Left forelimb (tissue), 1 donor: ENCODE data around the gene DAPK3.
"Not testable (repeated sequence)": the region's sequence is repeated elsewhere in the genome, so short reads cannot be mapped to it uniquely, and the experiment has no call there.

ENCODE experiments used
- DNase-seq: peaks from one replicate; pipeline ENCODE4 v3.0.0-alpha.2; 2018; ENCODE audit warnings: low spot score

Gene DAPK3

GRCh38 chr19:3954107-3954506, 16.8 kb downstream of the DAPK3 start:
- DNase-seq, result no peak

GRCh38 chr19:3952755-3953276, 18.1 kb downstream of the DAPK3 start:
- DNase-seq, result not testable (repeated sequence)

DNA sequence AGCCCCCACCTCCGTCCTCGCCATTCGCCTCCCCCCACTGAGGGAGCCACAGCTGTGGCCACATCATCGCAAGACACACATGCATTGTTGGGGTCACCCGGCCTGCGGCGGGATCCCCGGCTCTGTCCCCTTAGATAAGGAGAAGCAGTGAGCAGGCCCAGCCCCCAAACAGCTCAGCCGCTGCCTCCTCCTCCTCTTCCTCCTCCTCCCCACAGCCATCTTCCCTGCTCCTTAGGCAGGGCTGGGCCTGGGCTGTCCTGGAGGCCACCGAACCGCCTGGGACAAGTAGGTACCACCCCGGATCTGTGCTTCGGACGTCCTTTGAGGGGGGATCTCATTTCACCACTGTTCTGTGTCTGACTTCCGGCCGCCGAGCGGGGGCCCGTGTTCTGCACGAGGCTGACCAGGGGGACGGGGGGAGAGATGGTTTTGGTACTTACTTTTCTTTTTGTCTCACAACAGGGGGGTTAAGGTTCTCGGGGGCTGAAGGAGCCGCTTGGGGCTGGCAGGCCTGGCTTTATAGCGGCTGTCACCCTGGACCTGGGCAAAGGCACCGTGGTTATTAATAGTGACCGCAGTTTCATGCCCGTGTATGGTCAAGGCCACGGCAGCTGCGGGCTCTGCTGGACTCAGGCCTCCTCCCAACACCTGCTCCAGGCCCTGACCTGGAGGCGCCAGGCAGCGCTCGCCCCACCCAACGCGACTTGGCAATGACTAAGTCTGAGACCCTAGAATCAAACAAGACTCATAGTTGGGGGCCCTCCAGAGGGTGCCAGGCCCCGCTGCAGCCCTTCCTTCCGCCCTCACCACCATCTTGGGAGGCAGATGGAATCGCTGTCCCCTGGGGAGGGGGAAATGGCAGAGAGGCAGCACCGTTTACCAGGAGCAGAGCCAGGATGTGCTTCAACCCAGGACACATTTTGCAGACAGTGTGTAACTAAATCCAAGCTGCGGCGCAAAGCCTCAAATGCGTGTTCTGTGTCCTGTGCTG, 19.7 kb downstream of the DAPK3 start:
- no peak for DNase-seq

GRCh38 chr19:3949997-3950859, 20.7 kb downstream of the DAPK3 start:
- DNase-seq, result no peak

DNA sequence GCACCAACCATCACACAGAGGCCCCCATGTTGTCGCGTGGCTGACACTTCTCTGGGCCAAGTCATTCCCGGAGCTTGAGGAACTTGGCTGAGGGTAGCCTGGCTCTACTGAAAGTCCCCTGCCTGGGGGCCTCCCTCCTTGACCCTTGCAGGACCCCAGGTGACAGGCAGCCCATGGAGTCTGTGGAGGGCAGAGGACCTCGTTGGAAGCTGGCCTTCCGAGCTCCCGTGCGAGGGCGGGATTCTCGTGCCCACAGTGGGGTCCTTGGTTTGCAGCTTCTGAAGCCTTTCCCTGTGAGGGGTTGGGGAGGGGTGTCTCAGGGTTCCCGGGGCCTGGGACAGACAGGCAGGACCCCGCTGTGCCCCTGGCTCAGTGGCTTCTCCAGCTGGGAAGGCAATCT, 21.6 kb downstream of the DAPK3 start:
- no peak for DNase-seq

DNA sequence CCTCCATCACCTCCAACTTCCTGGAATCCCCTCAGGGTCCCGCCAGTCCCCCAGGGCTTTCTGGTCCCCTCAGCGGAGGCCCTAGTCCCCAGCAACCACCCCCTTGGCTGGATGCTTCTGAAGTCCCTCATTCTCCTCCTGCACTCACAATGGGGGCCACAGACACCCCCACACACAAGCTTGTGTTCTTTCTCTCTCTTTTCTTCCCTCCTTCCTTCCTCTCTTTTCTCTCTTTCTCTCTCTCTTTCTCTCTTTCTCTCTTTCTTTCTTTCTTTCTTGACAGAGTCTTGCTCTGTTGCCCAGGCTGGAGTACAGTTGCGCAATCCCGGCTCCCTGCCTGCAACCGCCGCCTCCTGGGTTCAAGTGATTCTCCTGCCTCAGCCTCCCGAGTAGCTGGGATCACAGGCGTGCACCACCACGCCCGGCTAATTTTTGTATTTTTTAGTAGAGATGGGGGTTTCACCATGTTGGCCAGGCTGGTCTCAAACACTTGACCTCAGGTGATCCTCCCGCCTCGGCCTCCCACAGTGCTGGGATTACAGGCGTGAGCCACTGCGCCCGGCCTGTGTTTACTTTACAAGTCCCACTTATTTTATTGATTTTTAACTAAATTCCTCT, 23.5 kb downstream of the DAPK3 start:
- not testable (repeated sequence) for DNase-seq

DNA sequence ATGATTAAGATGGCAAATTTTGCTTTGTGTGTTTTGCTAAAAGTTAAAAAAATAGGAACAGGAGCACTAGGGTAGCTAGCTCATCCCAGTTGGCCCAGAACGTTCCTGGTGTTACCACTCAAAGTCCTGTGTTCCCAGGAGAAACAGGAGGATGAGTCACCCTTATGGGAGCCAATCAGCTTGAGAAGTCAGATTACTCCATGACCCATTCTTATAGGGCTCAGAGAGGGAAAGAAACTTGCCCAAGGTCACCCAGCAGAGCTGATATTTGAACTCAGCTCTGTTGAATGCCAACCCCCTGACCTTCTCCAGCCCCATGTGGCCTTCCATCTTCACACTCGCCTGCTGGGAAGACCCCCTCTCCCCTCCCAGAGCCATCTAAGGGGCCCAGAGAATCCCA, 25.1 kb downstream of the DAPK3 start:
- DNase-seq, result no peak

GRCh38 chr19:3944018-3944721, 26.7 kb downstream of the DAPK3 start:
- no peak for DNase-seq

DNA sequence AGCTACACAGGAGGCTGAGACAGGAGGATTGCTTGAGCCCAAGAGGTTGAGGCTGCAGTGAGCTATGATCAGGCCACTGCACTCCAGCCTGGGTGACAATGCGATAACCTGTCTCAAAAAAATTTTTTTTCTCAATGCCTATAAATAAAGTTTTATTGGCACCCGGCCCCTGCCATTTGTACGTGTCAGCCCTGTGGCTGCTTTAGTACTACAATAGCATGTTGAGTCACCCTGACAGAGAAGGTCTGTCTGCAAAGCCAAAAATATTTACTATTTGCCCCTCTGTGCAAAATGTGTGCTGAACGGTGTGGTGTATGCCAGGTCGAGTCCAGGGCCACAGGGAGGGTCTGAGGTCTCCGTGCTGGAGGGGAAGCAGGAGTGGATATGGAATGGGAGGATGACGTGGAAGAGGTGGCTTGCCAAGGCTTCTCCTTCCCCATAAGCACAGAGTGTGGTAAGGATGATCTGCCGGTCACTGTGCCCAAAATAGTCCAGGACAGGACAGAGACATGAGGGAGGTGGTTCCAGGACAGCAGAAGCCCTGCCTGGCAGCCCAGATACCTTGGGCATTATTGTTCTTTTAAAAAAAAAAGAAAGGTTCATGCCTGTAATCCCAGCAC, 28.0 kb downstream of the DAPK3 start:
- DNase-seq, result no peak

GRCh38 chr19:3938300-3938950, 32.5 kb downstream of the DAPK3 start:
- not testable (repeated sequence) for DNase-seq

GRCh38 chr19:3936506-3937442, 34.1 kb downstream of the DAPK3 start:
- no peak for DNase-seq

- DNase-seq, result no peak
Observed at GRCh38 chr19:3932931-3933810, 37.7 kb downstream of the DAPK3 start, which contains the start of gene NMRK2. Gene NMRK2, plus strand, starts transcription at chr19:3933069. Its CDS starts 603 bp downstream, at chr19:3933672.

DNA sequence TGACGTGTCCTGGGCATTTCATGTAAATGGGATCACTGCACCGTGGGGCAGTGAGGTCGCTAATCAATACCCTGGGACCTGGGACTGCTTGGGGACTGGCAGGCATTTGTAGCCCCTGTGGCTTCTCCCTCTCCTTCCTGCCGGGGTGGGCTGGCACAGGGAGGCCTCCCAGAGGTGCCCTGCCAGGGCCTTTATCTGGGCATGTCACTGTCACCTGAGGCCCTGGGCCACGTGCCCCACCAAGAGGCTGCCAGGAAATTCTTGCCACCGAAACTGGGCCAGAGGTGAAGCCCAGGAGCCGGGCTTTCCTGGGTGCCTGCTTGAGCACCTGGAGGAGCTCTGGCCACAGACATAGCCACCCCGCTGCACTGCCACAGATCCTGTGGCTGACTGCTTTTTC, 39.9 kb downstream of the DAPK3 start:
- no peak for DNase-seq

DNA sequence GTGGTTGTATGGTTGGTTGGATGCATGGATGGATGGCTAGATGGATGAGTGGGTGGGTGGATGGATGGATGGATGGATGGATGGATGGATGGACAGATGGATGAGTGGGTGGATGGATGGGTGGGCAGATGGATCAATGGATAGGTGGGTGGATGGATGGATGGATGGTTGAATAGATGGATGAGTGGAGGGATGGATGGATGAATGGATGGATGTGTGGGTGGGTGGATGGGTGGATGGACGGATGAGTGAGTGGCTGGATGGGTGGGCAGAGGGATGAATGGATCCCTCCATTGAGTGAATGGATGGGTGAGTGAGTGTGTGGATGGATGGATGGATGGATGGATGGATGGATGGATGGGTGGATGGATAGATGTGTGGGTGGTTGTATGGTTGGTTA, 47.0 kb downstream of the DAPK3 start:
- no peak for DNase-seq

GRCh38 chr19:3923096-3923758, 47.7 kb downstream of the DAPK3 start:
- no peak for DNase-seq

- DNase-seq, result no peak
Observed at GRCh38 chr19:3919793-3920192, 51.1 kb downstream of the DAPK3 start.

DNA sequence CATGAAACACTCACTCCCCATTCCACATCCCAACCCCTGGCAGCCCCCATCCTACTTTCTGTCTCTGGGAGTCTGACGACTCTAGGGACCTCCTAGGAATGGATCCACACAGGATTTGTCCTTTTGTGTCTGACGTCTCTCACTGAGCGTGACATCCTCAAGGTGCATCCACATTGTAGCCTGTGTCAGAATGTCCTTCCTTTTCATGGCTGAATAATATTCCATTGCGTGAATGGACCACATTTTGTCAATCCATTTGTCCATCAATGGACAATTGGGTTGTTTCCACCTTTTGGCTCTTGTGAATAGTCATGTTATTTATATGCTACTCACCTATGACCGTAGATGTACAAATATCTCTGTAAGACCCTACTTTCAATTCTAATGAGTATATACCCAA, 54.9 kb downstream of the DAPK3 start:
- no peak for DNase-seq

- DNase-seq, result no peak
Observed at GRCh38 chr19:3914199-3914598, 56.7 kb downstream of the DAPK3 start.
